HL-60 (cell line): Measurements from ENCODE around the gene JAK1.

Experiments
- GABPA ChIP-seq: IDR thresholded peaks from 2 replicates; pipeline ENCODE4 v1.6.1; 2012; ENCODE audit warnings: low read depth
- POLR2AphosphoS5 ChIP-seq: IDR thresholded peaks from 2 replicates; pipeline ENCODE4 v1.6.1; 2012; ENCODE audit warnings: low read depth
- SPI1 ChIP-seq: IDR thresholded peaks from 2 replicates; pipeline ENCODE4 v1.6.1; 2012; ENCODE audit warnings: low read depth, mild to moderate bottlenecking, borderline replicate concordance
- TF ChIP-seq, protein P1 (sequence below): IDR thresholded peaks from one replicate; pipeline ENCODE4 v1.5.1; 2011; ENCODE audit warnings: low read length, control low read depth, inconsistent platforms; ENCODE audit not compliant: insufficient read depth
- TF ChIP-seq, protein P2 (sequence below): IDR thresholded peaks from 2 replicates; pipeline ENCODE4 v1.6.1; 2012; ENCODE audit warnings: low read depth; ENCODE audit not compliant: insufficient replicate concordance

DNA sequence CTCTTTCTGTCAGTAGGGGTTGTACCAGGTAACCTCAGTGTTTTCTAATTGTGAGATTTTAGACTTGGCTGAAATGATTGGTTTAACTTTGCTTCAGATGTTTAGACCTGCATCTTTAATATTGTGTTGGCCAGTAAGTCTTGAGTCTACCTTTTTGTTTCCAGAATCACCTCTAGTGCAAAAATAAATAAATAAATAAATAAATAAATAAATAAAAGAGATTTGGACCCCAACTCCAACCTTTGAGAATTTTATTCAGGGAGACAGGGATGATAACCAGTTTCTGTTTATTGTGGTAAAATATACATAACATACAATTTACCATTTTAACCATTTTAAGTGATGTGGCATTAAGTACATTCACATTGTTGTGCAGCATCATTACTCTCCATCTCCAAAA is 157.0 kb downstream of the JAK1 start:
- TF ChIP-seq, protein P1, sequence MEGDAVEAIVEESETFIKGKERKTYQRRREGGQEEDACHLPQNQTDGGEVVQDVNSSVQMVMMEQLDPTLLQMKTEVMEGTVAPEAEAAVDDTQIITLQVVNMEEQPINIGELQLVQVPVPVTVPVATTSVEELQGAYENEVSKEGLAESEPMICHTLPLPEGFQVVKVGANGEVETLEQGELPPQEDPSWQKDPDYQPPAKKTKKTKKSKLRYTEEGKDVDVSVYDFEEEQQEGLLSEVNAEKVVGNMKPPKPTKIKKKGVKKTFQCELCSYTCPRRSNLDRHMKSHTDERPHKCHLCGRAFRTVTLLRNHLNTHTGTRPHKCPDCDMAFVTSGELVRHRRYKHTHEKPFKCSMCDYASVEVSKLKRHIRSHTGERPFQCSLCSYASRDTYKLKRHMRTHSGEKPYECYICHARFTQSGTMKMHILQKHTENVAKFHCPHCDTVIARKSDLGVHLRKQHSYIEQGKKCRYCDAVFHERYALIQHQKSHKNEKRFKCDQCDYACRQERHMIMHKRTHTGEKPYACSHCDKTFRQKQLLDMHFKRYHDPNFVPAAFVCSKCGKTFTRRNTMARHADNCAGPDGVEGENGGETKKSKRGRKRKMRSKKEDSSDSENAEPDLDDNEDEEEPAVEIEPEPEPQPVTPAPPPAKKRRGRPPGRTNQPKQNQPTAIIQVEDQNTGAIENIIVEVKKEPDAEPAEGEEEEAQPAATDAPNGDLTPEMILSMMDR: no peak
- no peak for TF ChIP-seq POLR2AphosphoS5
- TF ChIP-seq, protein P2, sequence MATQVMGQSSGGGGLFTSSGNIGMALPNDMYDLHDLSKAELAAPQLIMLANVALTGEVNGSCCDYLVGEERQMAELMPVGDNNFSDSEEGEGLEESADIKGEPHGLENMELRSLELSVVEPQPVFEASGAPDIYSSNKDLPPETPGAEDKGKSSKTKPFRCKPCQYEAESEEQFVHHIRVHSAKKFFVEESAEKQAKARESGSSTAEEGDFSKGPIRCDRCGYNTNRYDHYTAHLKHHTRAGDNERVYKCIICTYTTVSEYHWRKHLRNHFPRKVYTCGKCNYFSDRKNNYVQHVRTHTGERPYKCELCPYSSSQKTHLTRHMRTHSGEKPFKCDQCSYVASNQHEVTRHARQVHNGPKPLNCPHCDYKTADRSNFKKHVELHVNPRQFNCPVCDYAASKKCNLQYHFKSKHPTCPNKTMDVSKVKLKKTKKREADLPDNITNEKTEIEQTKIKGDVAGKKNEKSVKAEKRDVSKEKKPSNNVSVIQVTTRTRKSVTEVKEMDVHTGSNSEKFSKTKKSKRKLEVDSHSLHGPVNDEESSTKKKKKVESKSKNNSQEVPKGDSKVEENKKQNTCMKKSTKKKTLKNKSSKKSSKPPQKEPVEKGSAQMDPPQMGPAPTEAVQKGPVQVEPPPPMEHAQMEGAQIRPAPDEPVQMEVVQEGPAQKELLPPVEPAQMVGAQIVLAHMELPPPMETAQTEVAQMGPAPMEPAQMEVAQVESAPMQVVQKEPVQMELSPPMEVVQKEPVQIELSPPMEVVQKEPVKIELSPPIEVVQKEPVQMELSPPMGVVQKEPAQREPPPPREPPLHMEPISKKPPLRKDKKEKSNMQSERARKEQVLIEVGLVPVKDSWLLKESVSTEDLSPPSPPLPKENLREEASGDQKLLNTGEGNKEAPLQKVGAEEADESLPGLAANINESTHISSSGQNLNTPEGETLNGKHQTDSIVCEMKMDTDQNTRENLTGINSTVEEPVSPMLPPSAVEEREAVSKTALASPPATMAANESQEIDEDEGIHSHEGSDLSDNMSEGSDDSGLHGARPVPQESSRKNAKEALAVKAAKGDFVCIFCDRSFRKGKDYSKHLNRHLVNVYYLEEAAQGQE: no peak
- TF ChIP-seq SPI1: no peak
- no peak for TF ChIP-seq GABPA
